HEK293T (cell line): ENCODE data around the gene CBLN3.

Experiments used
- BHLHE40 ChIP-seq: fragments of 450-650 bp; IDR thresholded peaks from 2 replicates; pipeline ENCODE4 v1.6.1; 2016; ENCODE audit warnings: mild to moderate bottlenecking, moderate library complexity, borderline replicate concordance
- CTBP1 ChIP-seq: fragments of 450-650 bp; IDR thresholded peaks from 2 replicates; pipeline ENCODE4 v1.6.1; 2016; ENCODE audit warnings: borderline replicate concordance
- FOXA1 ChIP-seq: fragments of 450-650 bp; IDR thresholded peaks from 2 replicates; pipeline ENCODE4 v1.6.1; 2016; ENCODE audit warnings: mild to moderate bottlenecking
- FOXM1 ChIP-seq: fragments of 450-650 bp; IDR thresholded peaks from 2 replicates; pipeline ENCODE4 v1.6.1; 2017; ENCODE audit warnings: mild to moderate bottlenecking, borderline replicate concordance
- NFRKB ChIP-seq: fragments of 450-650 bp; IDR thresholded peaks from 2 replicates; pipeline ENCODE4 v1.6.1; 2016; ENCODE audit warnings: mild to moderate bottlenecking, moderate library complexity
- SUZ12 ChIP-seq: fragments of 450-650 bp; IDR thresholded peaks from 2 replicates; pipeline ENCODE4 v1.6.1; 2016; ENCODE audit warnings: mild to moderate bottlenecking
- ZNF384 ChIP-seq: fragments of 450-650 bp; IDR thresholded peaks from 2 replicates; pipeline ENCODE4 v1.6.1; 2016

DNA sequence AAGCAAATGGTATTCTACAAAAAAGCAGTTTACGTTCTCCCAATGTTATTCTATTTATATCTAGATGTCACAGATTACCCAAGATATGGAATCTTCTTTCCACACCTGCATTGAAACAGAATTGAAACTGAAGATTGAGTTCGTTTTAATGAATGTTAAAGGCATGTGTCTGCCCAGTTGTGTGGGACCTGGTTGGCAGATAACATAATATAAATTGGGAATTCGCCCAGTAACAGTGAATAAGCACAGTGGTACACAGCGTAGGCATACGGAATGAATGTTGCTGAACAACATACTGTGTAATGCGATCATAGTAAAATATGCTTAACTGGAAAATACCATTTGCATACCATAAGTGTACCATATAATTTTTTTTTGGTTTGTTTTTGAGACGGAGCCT lies 4.6 kb upstream of the CBLN3 start:
- TF ChIP-seq ZNF384 (no peak), FOXM1 (no peak), BHLHE40 (no peak), FOXA1 (no peak), CTBP1 (no peak), SUZ12 (no peak), NFRKB (no peak)
